ENCODE results near the gene EIF4E1B. TPM values are rescaled to one million over a fixed set of nuclear protein-coding genes. Genes with fewer than 3 reads are reported as not detected.

Gene EIF4E1B
- total RNA-seq, 1 experiment from 2014 or later = not detected

DNA sequence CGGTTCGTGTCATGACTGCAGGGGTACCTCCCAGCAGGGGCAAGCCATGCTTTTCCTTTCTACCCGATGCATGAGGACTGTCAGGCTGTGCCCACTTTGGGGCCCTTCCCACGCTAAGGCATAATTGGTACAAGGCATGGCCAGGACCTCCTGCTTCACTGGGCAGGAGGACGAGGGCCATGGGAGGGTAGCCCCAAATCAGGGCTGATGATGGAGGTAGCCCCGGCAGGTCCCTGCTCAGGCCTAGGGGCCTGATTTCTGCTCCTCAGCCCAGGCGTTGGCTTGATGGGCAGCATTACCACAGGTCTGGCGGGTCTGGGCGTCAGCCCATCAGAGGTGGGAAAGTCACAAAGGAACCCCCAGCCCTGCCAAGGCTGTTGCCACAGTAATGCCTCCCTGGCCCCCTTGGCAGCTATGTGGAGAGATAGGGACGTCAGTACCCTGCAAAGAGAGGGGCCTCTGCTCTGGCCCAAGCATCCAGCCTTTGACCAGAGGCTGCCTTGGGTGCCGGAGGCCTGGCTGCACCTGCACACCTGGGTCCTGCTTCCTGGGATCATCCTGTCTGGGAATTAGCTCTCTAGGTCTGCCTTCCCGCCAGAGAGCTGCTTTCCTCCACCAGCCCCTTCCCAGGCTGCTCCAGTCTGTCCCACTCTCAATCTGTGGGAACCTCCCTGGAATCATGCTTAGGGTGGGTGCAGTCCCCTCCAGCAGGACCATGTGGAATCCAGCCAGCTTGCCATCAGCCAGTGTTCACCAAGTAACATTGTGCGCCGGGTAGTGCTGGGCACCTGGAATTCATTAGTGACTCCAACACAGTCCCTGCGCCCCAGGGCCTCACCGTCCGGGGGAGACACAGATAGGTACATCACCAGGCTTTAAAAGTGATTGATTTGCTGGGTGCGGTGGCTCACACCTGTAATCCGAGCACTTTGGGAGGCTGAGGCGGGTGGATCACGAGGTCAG lies 32.2 kb downstream of the EIF4E1B start:
- no peak for DNase-seq (ENCODE audit: low read depth)

DNA sequence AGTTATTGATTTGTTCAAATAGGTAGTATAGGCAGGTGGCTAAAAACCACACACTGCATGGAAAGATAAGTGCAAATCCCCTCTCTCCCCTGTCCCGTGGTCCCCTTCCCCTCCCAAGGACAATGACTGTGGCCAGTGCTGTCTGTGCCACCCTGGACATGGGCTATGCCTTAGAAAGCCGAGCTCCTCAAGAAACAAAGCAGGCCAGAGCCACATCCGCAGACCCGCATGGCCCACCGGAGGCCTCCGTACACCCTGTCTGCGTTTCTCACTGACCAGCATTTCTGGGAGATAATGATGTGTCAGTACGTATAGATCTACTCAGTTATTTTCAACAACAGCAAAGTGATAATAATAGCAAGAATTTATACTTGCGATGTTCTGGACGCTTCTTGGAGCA lies 33.1 kb downstream of the EIF4E1B start:
- DNase-seq (ENCODE audit: low read depth) = no peak

DNA sequence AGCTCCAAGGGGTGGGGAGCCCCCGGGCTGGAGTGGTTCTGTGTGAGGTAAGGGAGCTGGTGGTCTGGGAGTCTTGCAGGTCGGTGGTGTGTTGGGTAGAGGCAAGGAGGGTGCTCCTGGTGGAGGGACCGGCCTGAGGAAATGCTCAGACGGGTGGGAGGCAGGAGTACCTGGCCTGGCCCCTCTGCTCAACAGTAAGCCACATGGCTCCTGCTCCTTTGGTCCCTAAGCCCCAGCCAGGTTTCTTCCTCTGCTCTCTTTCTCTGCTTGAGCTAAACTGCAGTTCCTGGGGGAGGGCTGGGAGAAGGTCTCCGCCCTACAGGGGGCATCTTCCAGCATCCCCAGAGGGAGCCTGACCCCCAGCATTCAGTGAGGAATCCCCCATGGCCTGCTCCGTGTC lies 34.0 kb downstream of the EIF4E1B start:
- DNase-seq (ENCODE audit: low read depth) = no peak

DNA sequence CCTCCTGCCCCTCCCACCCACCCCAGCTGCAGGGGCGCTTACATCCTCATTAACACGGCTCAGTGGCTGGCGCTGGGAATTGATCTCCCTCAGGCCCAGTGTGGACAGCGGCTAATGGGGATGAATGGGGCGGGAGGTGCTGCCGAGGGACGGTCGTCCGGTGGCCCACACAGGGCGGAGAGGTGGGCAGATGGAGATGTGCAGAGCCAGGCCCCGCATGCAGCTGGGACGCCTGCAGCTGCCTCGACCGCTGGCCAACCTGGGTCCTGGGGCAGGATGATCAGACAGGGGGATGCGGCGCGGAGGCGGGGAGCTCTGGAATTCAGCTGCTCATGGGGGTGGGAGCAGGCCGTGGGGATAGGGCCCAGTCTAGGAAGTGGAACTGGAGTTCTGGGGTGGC lies 34.4 kb downstream of the EIF4E1B start:
- DNase-seq (ENCODE audit: low read depth) = no peak

- DNase-seq (ENCODE audit: low read depth) = no peak
Observed at GRCh38 chr5:176665517-176665916, 35.0 kb downstream of the EIF4E1B start.

GRCh38 chr5:176667637-176668036 lies 37.2 kb downstream of the EIF4E1B start:
- no peak for DNase-seq (ENCODE audit: low read depth)

DNA sequence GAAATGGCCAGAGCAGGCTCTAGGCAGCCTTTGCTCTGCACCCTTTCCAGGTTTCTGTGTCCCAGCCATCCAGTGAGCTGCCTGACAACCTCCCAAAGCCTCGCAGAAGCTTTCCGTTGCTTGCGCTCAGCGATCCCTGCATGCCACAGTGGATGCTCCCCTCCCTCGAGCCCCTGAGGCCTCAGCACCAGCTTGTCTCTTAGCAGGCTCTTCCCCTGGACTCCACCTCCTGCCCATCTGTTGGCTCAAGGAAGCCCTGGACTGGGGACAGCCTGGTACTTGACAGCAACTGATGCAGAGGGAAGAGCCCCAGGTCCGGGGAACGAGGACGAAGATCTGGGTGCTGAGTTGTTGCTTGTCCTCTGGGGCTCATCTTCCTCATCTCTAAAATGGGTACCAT lies 40.0 kb downstream of the EIF4E1B start:
- no peak for DNase-seq (ENCODE audit: low read depth)

- DNase-seq (ENCODE audit: low read depth) = no peak
Observed at GRCh38 chr5:176671399-176671798, 40.9 kb downstream of the EIF4E1B start.

DNA sequence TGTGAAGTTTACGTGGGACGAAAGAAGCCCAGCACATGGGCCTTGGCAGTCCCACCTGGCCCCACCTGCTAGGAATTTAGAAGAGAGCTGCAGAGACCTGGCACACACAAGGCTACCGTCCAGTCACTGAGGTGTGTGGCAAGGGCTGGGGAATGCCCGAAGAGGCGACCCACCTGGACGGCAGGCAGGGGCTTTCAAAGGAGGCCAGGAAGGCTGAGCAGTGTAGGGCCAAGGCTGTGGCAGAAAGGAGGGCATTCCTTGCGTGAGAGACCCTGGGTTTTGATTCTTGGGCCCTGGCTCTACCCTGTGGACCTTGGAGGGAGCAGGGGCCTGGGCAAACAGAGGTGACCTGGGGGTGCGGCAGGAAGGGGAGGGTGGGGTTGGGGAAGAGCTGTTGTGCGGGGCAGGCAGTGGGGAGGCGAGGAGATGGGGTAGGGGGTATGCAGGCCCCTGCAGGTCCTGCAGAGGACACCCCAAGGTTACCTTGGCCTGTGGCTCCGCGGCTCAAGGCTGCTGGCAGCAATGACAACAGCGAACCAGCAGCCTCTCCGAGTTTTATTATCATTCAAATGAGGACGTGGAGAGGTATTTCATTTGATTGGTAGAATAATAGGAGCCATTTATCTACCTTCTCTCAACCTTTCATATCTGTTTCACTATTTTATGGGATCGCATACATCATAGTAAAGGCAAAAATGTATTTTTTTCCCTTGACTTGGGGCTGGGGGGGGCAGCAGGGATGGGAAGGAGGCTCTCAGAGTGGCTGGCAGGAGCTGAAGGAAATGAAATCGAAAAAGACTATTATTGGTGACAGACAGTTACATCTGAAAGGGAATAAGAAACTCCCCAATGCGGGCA lies 41.6 kb downstream of the EIF4E1B start:
- no peak for DNase-seq (ENCODE audit: low read depth)

DNA sequence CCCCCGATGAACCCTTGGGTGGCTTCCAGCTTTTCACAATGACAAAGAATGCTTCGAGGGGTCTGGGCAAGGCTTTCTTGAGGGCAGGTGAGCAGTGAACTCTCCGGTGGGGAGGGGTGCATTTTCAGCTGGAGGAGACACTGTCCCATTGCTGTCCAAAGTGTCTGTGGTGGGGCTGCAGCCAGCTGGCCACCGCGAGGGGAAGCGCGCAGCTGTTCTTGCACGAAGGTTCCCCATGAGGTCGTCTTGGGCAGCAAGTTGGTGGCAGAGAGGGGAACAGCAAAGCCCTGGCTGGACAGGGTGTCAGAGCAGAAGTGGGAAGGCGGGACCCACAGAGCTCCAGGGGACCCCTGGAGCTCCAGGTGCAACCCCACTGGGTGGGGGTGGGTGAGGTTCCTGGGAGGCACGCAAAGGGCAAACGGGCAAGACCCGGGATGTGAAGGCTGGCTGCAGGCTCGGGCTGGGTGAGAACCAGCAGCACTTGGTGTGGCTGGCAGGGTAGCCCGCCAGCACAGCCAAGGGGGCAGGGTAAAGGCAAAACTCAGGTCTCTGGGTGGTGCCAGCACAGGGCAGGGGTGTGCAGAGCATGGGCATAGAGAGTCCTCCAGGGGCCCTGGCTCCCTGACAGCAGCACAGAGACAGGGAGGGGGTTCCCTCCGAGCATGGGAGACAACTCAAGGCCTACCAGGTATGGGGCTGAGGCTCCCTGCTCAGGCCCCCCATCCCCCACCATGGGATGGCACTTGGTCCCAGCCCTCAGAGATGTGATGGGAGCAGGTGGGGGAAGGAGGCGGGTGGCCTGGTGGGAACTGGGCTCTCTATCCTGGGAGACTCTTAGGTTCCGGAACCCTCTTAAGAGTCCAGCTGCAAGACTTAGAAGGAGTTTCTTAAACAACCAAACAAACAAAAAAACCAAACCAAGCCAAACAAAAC lies 43.4 kb downstream of the EIF4E1B start:
- DNase-seq (ENCODE audit: low read depth) = no peak

DNA sequence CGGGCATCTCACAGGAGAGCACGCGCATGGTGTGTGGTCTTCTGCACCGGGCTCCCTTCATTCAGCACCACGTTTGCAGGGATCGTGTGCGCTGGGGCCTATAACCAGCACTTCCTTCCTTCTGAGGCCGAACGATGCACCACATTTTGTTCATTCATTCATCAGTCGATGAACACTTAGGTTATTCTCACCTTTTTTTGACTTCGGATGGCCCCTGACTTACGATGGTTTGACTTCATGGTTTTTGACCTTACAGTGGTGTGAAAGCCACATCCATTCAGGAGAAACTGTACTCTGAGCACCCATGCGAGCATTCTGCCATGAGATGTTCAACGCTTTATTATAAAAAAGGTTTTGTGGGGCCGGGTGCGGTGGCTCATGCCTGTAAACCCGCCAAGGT lies 44.3 kb downstream of the EIF4E1B start:
- DNase-seq (ENCODE audit: low read depth) = no peak

DNA sequence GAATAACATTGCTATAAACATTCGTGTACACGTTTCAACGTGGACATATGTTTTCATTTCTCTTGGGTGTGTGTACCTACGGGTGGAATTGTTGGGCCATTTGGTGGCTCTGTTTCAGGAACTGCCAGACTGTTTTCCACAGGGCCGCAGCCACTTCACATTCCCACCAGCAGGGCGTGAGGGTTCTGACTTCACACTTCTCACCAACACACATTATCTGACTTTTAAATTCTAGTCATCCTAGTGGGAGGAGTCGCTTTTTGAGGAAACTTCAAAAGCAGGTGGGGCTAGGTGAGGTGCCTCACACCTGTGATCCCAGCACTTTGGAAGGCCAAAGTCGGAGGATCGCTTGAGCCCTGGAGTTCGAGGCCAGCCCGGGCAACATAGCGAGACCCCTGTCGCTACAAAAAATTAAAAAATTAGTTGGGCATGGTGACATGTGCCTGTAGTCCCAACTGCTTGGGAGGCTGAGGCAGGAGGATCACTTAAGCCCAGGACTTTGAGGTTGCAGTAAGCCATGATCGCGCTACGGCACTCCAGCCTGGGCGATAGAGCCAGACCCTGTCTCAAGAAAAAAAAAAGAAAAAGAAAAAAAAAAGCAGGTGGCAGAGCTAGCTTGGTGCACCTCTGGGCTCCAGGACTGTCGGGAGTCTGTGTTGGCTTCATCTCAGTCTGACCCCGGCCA lies 45.3 kb downstream of the EIF4E1B start:
- peak; percentile 44 for DNase-seq (ENCODE audit: low read depth)

GRCh38 chr5:176676361-176676824 lies 45.9 kb downstream of the EIF4E1B start:
- DNase-seq (ENCODE audit: low read depth) = peak; percentile 52

DNA sequence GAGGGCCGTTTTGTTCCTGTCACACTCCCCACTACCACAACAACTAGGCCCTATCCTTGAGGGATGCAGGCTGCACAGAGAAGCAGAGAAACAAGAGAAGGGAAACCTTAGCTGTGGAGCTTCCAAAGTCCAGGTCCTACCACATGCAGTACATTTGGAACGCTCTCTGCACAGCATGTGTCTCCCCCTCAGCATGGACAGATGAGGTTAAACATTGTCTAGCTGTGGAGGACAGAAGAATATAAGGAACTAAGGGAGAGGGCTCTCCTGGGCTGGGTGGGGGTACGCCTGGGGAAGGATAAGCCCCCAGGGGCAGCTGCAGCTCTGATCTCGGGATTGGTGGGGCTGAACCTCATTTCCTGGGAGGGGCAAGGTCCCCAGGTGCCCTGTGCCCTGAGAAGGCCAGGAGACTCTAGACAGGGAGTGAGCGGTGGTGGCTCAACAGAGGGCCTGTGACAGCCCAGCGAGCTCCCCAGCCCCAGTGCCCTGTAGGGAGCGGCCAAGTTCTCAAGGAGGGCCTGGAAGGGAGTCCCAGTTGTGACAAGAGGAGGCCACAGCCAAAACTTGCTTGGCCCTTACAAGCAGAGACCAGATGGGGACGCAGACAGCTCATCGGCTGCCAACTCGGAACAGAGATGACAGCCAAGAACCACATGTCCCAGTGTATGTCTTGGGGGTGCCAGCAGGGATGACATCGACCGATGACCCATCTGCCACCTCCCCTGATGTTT lies 46.9 kb downstream of the EIF4E1B start:
- DNase-seq (ENCODE audit: low read depth) = no peak

DNA sequence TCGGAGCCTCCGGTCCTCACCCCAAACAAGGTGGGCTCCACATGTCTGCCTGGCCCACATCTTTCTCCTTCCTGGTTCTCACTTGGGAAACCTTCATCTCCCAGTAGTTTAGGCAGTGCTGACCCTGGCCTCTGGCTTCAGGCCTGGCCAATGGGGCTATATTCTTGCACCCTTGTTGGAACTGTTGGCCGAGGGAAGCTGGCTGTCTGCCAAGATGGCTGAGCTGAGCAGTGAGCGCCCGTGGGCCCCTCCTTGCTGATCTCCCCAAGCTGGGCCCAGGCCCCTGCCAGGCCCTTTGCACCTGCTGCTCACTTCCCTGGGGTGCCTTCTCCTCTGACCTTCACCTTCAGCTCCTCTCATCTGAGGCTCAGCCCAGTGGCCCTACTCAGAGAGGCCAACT lies 48.1 kb downstream of the EIF4E1B start:
- no peak for DNase-seq (ENCODE audit: low read depth)

DNA sequence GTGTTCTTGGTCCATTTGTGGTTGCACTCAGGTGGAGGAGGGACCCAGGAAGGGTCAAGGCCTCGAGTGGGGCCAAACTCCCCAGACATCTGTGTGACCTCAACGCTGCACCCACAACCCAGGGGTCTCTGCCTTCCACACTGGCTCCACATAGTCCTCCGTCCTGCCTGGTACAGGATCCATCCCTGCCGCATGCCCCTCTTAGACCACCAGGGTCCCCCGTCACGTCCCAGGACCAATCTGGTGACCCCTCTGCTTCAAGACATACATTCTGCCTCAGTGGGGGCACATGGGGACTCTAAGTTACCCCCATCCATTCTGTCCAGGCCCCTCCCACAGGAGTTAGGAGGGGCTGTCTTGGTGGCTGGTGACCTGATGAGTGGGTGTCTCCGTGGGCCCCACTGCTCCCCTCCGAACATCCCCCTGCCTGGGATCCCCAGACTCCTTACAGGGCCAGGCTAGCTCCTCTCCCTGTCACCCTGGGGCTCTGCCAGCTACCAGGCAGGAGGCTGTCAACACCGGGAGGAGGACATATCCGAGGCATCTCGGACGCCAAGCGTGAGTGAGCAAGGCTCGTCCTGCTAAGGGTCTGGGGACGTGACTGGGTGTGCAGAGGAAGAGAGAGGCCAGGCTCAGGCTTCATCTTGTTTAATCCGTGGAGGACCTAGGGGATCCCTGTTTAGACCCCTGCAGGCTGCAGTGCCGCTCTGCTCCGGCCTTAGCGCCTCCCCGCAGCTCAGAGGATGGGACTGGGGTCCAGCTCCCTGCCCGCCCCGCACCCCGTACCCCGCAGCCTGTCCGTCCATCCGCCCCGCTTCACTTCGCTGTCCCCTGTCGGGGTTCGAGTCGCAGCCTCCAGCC lies 49.1 kb downstream of the EIF4E1B start:
- no peak for DNase-seq (ENCODE audit: low read depth)

GRCh38 chr5:176680226-176680563 lies 49.7 kb downstream of the EIF4E1B start:
- no peak for DNase-seq (ENCODE audit: low read depth)

DNA sequence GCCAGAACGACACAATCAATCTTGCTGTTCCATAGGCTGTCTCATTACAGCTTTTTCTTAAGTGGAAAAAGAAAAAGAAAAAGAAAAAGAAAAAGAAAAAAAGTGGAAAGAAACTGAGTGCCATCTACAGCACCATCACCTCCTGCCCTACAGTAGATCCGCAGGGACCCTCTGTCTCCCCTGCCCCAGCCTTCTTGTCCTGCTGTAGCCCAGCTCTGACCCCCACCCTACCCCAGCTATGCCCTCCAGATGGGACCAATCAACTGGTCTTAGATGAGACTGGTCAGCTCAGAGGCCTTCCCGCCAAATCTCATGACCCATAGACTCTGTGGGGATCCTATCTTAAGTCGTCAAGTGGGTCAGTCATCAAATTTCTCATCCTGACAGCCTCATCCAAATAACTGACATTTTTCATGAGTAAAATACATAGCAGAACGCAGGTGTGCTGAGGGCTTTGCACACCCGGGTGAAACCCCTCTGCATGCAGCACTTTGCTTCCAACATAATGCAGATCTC lies 51.6 kb downstream of the EIF4E1B start:
- DNase-seq (ENCODE audit: low read depth) = no peak

GRCh38 chr5:176685010-176685409 lies 54.5 kb downstream of the EIF4E1B start:
- DNase-seq (ENCODE audit: low read depth) = no peak

All from HT1080 (cell line).